Stimulated activated naive CD4-positive, alpha-beta T cell treated with Interleukin-2 at 50 U/mL for 16 hours (primary cell): ENCODE results near the gene BTBD9.
"Not testable (repeated sequence)": the region's sequence is repeated elsewhere in the genome, so short reads cannot be mapped to it uniquely, and the experiment has no call there.

Experiments used
- DNase-seq: peaks from one replicate; lab custom pipeline; 2025; lab: John Stamatoyannopoulos, UW

The BTBD9 gene

DNA sequence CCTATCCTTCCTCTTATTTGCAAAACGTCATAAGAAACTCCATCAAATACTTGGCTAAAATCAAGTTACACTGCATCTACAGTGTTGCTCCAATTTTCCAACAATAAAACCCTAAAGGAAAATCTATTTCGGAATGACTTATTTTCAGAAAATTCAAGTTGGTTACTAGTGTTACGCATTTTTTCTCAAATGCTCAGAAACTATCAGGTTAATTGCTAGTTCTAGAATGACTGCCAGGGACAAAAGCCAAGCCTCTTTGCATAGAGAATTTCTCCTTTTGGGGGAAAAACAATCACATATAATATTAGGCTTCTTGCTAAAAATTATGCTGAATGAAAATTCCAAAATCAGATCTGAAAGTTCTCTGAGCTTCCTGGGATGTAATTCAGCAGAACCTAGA lies 210.2 kb downstream of the BTBD9 start:
- no peak for DNase-seq

DNA sequence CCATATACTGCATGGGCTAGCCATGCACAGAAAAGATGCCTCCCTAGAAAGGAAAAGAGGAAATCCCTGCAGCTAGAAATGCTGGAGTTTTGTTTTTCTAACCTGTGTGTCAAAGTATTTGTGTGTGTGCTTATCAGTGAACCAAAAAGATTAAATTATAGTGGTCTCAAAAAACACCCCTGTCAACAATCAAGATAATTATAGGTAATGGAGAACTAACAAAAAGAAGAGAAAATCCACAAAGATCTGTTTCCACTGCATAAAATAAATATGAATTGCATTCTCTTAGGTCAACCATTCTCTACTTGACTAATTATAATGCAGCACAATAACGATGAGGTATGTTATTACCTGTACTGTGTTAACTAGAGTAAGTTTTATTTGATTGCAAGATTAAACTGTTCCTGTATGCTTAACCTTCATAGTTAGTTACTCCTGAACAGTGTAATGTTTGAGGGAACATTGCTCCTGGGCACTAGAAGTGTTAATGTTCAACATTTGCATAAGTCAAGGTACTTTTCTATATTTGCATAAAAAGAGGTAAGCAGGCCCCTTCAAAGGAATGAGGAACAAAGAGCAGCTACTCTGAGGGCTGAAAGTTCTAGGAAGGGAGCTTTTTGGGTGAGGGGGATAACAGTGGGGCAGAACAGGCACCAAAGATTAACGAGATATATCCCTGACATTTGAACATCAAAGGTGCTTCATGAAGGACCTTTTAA lies 212.1 kb downstream of the BTBD9 start:
- no peak for DNase-seq

GRCh38 chr6:38425788-38426488 lies 213.8 kb downstream of the BTBD9 start:
- DNase-seq, result not testable (repeated sequence)

GRCh38 chr6:38423746-38424145 lies 216.0 kb downstream of the BTBD9 start:
- no peak for DNase-seq

DNA sequence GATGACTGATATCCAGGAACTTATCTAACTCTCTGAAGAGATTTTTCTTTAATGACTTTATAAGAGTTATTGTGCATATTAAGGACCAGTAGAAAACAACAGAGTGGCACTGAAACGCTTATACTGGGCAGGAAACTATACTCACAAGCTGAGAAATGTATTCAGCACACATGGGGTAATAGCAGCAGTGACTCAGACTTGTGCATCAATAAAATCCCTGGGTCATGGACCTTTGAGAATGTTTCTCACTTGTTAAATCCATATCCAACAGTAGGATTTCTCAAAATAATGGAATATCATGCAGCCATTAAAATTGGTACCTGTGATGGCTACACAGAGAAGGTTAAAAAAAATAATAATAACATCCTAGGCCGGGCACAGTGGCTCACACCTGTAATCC lies 219.5 kb downstream of the BTBD9 start:
- DNase-seq, result no peak

- no peak for DNase-seq
Observed at GRCh38 chr6:38417521-38417920, 222.2 kb downstream of the BTBD9 start.

DNA sequence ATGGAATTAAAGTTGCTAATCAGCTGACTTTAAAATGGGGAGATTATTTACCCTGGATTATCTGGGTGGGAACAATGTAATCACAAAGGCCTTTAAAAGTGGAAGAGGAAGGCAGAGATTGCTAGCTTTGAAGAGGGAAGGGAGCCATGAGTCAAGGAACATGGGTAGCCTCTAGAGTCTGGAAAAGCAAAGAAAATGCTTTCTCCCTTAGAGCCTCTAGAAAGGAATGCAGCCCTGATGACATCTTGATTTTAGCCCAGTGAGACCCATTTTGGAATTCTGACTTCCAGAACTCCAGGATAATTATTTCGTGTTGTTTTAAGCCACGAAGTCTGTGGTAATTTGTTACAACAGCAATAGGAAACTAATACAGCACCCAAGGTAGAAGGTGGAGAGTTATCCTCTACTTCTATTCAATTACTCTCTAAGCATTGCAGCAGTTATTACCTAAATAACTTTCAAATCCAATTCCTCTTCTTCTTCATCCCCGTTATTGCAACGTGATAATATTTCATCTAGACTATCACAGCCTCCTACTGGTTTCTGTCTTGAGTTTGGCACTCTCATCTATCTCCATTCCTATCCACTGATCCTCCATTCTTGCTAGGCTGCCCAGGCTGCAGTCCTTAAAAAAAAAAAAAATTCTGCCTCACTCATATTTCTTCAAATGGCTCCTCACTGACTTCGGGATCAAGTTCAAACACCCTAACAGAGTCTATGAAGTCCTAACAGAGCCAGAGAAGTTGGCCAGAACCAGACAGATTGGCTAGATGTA lies 224.3 kb downstream of the BTBD9 start:
- DNase-seq, result no peak

GRCh38 chr6:38413102-38413800 lies 226.5 kb downstream of the BTBD9 start:
- no peak for DNase-seq

GRCh38 chr6:38407192-38407591 lies 232.5 kb downstream of the BTBD9 start:
- no peak for DNase-seq

DNA sequence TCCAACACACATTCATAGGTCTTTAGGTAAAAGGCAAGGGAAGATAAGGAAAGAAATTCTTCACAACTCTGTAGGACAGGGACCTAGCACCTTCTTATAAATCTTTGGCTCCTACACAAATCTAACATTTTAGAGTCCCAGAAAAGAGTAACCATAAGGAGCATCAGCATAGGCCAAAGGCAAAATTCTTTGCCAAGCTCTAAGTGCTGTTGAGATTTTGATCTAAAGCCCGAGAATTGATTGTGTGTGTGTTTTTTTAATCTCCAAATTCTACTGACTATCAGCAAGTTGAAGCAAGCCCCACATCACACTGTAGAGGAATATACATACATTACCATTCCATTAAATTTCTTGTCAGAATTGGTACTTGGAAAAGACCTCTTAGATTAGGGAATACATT lies 233.6 kb downstream of the BTBD9 start:
- DNase-seq, result no peak

DNA sequence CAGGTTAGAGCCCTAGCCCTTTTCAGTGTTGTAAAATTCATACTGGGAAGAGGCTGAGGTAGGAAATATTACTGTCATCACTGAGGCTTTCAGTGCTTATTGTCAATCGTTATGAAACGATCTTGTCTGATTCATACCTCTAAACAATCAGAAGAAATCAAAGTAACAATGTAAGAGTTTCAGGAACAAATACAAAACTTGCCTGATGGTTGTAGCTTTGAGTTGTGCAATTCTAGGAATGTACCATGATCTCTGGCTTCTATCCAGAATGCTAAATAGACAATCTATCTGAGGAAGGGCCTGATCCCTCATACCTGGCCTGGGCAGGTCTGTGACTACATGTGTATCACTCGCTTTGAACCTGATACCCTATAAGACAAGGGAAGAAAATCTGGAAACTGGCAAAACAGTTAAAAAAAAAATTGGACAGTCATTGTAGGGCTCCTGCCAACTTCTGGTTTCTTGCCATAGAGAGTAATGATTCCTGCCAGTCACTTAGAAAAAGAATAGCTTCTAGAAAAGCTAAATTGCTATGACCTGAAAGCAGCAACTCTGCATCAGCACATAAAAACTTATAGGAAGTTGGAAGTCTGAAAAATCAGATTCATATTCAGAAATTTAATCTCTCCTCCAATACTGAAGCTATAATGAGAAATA lies 234.7 kb downstream of the BTBD9 start:
- DNase-seq, result no peak

DNA sequence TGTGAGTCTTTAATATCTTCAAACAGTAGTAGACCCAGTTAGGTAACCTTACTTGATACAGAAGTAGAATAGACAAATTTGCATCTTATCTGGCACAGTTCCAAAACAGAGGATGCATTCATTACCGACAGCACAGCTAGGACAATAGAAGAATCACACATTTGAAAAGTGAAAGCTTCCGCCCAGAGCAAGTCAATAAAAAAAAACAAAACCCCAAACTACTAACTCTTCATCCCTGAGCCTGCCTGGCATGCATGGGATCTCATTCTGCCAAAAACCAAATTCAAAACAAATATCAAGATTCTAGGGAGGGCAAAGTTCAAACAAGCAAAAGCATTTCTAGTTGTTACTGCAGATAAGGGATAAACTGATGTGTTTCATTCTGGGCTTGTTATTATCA lies 235.4 kb downstream of the BTBD9 start:
- no peak for DNase-seq

GRCh38 chr6:38403548-38403947 lies 236.2 kb downstream of the BTBD9 start:
- DNase-seq, result no peak

GRCh38 chr6:38400764-38401163 lies 239.0 kb downstream of the BTBD9 start:
- DNase-seq, result no peak

DNA sequence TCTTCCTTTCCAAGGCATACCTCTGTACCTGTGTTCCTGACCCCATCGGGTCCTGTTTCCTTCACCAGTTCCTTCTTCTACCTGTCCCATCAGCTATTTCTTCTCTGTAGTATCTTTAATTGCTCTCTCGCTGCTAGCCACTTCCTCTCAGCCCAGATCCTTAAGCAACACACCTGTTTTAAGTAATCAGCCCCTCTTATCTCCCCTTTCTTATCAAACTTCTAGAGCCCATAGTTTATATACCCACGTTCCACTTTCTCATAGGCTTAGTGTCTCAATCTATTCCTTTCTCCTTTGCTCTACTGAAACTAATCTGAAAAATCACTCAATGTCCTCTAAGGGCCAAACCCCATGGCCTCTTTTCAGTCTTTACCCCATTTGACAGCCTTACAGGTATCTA lies 239.6 kb downstream of the BTBD9 start:
- DNase-seq, result no peak

DNA sequence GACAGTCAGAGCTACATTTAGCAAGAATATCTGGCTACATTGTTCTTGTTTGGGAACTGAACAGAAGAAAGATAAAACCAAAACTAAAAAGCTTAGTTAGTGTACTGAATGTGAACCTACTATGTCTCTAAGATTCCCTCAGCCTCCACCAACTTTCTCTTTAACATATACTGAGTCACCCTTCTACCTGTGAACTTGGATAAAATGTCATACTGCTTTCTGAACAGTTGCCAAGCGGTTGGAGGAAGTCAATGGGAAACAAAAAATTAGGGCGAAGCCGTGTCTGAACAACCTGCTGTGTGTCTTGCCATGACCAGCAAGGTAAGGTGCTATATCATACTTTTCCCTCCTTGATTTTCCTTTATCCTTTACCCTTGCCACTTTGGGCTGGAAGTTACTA lies 243.5 kb downstream of the BTBD9 start:
- DNase-seq, result no peak

DNA sequence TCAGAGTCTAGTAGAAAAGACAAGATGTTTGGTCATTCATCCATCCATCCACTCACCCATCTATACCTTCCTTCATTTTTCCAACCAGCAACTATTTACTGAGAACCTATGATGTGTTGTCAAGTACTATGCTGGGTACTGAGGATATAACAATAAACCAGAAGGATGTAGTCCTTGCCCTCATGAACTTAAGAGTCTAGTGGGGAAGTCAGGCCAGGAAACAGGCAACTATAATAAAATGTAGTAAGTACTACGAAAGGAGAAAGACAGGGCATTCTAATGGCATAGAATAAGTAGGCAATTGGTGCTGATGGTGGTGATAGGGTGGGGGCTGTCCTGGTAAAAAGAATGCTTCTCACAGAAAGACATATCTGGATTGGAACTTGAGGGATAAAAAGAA lies 245.7 kb downstream of the BTBD9 start:
- DNase-seq, result no peak

GRCh38 chr6:38391626-38392579 lies 247.8 kb downstream of the BTBD9 start:
- DNase-seq, result no peak

GRCh38 chr6:38391206-38391605 lies 248.5 kb downstream of the BTBD9 start:
- DNase-seq, result no peak

GRCh38 chr6:38389875-38390274 lies 249.9 kb downstream of the BTBD9 start:
- DNase-seq, result no peak

DNA sequence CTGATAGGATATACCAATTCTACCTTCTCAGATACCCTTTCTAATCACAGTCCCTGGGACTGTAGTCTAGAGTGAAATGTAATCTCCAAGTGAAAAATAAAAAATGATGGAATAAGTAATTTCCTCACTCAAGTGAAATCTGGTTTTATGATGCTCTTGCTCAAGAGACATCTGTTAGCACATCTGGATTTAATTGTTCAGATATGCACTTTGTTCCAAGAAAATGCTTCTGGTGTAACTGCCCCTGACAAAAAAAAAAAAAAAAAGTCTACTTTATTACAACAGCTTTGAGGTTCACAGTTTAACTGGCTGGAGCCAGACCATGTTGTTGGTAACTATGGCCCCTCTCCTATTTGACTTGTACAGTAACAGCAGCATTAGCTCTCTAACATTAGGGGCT lies 251.8 kb downstream of the BTBD9 start:
- DNase-seq, result no peak
